GM21447 (cell line): ENCODE data around the gene EPHA6.
A peak's percentile ranks its signal among the peaks of the same experiment; 100 is the strongest.

Source experiments
- ATAC-seq: cut with Tn5 transposase; IDR thresholded peaks from one replicate; pipeline ENCODE4 v1.9.1; 2021; ENCODE audit not compliant: unreplicated experiment

EPHA6 gene

GRCh38 chr3:96813820-96814650 is at the start of gene EPHA6:
TSS of gene EPHA6 (plus strand) at chr3:96814594.
- peak; percentile 20 for ATAC-seq

GRCh38 chr3:96776818-96777217 is 37.6 kb upstream of the EPHA6 start:
- ATAC-seq: no peak

GRCh38 chr3:96779810-96780209 is 34.6 kb upstream of the EPHA6 start:
- ATAC-seq: no peak

DNA sequence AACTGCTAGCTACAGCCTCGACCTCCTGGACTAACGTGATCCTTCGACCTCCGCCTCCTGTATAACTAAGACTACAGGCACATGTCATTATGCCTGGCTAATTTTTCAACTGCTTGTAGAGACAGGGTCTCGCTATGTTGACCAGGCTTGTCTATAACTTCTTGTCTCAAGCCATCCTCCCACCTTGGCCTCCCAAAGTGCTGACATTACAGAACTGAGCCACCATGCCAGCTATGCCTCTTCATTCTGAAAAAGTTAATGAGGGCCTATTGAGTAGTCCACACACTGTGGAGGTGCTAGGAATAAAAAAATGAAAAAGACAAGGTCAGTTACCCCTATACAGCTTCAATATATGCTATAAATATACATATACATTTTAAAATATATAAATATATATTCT is 18.3 kb upstream of the EPHA6 start:
- no peak for ATAC-seq

DNA sequence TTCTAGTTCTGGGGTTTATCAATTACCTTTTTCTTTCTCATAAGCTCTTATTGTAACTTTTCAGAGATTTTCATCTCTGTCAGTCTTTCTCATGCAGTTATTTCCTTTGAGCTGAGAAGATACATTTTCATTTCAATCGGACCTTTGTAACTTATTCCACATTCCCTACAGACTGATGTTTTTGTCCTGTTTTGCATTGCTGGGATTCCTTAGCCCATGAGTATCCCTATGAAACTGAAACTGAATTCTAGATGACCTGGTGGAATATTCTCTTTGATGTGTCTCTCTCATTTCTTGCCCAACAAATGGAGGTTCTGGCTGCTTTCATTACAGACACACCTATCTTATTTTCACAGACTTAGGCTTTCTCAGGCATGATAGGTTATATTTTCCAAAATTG is 10.5 kb upstream of the EPHA6 start:
- ATAC-seq: no peak

DNA sequence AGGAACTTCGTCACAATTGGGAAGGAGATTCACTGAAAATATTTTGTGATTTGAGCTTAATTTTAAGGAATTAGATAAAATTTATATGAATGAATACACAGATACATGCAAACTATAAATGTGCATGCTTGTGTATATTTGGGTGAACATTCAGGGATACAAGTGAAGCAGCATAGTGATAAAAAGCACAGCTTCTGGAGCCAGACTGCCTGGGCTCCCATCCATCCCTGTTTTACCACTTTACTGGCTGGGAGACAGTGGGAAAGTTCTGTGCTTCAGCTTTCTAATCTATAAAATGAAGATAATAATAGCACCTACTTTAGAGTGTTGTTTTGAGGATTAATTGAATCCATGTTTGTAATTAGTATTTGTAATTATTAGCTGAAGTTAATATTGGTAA is 8.1 kb upstream of the EPHA6 start:
- ATAC-seq: no peak

GRCh38 chr3:96813134-96813819 is 1.1 kb upstream of the EPHA6 start:
- peak; percentile 97 for ATAC-seq

- ATAC-seq: no peak
Observed at GRCh38 chr3:96814651-96815567, 515 bp downstream of the EPHA6 start.

DNA sequence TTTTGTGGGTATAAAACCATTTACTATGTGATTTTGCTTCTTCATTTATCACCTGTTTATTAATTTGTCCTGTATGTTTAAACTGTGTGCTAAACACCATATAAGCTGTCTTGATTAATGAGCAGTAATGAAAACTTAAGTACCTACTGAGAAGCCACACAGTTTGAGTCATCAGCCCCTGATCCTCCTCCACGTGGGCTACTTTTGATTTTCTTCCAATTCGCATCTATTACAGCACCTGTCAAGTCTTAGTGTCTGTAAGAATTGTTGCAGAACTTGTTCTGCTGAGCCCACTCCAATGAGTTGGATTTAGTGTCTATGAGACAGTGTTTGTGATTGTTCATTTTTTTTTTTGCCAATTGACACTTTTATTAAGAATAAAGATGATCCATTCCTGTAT is 16.8 kb downstream of the EPHA6 start:
- ATAC-seq: no peak

DNA sequence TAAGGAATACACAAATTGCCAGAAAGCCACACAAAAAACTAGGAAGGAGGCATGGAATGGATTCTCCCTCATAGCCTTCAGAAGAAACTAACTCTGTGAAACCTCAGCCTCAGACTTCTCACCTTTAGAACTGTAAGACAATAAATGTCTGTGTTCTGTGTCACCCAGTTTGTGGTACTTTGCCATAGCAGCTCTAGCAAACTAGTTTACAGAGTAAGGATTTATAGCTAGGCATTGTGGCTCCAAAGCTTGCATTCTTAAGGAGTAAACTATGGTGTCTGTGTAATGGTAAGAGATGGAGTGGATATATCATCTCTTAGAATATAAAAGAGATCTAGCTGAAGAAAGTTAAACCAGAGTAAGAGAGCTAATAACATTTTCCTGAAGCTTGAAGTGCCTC is 18.9 kb downstream of the EPHA6 start:
- ATAC-seq: no peak

GRCh38 chr3:96836153-96836915 is 21.9 kb downstream of the EPHA6 start:
- no peak for ATAC-seq

- ATAC-seq: no peak
Observed at GRCh38 chr3:96843505-96844203, 29.3 kb downstream of the EPHA6 start.

- ATAC-seq: no peak
Observed at GRCh38 chr3:96844204-96844514, 29.8 kb downstream of the EPHA6 start.

DNA sequence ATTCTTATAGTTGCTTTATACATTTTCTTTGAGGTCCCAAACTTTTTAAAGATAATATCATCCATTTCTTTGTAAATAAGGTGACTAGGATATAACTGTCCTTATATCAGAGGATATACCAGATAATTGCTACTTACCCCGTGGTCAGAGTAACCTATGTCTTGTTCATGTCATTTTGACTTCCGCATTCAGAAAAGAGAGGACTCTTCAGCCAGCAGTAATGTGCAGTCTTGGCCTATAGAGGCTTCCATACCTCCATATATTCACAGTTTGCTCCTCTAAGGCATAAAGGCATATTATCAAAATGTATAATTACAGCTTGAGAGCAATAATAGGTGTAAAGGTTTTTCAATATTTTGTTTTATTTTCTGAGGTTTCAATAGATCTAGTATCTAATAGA is 38.5 kb downstream of the EPHA6 start:
- no peak for ATAC-seq

GRCh38 chr3:96860882-96861281 is 46.5 kb downstream of the EPHA6 start:
- ATAC-seq: no peak

GRCh38 chr3:96863129-96863740 is 48.8 kb downstream of the EPHA6 start:
- ATAC-seq: no peak

DNA sequence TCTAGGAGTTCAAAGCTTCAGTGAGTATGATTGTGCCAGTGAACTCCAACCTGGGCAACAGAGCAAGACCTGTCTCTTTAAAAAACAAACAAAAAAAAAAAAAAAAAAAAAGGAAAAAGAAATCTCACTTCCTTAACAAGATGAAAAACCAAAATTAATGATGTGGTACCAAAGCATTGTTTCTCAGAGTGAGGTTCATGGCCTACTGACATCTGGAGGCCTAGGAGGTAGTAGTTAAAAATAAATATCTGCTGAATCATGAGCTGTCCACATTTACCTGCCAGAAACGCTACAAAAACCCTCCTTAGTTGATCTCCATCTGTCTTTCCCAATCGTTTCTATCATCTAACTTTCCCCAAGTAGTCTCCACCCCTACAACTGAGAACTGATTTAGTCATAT is 51.2 kb downstream of the EPHA6 start:
- no peak for ATAC-seq

GRCh38 chr3:96869316-96869715 is 54.9 kb downstream of the EPHA6 start:
- ATAC-seq: no peak

DNA sequence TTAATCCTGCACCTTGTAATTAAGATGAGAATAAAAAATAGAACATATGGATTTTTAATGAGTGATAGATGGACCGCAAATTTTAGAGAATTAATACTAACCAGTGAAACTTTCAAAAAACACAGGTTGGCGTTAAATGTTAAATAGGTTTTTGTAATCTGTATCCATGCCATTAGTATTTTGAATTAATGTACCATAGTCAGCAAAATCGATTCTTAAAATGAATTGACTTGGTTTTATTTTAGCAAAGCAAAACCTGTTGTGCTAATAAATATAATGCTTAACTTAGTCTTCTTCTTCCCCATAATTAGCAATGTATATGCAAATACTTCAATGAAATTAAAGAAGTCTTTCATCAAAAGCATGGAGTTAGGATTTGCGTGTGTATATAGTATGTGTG is 63.1 kb downstream of the EPHA6 start:
- no peak for ATAC-seq

DNA sequence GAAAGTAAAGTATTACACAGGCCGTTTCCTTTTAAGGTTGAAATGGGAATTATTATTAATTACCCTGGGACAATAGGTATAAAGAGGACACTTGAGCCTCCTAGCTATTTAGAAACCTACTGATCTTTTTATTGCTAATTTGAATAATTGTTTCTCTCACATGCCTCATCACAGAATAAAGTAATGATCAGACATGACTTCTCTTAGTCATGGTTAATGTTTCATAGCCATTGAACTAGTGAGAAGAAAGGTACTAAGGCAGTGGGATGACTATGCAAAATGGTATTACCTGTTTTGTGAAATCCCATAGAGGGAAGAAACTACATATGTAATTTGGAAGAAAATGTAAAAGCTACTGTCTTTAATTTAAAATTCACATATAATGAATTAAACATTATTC is 85.6 kb downstream of the EPHA6 start:
- ATAC-seq: no peak
